Measurements from ENCODE around the gene TNFSF12.
A peak's percentile ranks its signal among the peaks of the same experiment; 100 is the strongest.

TNFSF12 gene

DNA sequence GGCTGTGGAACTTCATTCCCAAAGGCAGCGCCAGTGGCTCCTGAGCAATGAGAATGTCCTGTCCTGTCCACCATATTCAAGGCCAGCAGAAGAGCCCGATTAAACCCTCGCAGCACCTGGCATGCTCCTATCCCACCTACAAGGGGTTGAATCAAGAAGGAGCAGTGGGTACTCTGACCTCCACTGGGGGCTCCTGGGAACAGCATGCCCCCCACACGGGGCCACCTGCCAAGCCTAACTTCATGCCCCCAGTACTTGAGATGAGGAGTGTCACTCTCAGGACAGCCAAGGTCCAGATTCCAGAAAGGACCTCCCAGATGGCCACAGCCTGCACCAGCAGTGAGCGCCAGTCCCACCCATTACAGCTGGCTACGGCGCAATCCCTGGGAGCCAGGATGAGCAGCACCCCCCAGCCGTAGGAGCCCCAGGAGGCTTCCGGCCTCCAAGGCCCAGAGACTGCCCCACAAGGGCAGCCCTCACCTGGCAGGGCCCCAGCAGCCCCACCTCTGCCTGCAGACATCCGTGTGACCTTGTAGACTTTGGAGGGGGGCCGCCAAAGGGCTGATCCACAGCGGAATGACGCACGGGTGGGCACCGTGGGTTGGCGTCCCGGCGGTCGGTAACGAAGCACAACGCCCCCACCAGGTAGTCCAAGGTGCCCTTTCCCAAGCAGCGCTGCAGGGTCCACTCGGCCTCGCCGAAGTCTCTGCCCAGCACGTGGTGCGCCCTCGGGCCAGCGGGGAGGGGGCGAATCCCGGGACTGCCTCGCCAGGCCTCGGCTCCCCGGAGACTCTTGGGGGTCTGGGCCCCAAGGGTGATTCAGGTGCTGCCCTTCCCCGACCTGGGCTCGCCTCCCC is 33.8 kb downstream of the TNFSF12 start:
- Histone ChIP-seq H3K27me3 (replicated peaks; ENCODE audit: control insufficient read depth, insufficient read depth, low read length) (no peaks in the 10 kb centered on the region), H3K4me1 (ENCODE audit: control insufficient read depth, insufficient read depth, low read length) (peaks cover 64% of the 10 kb centered on the region), H3K36me3 (ENCODE audit: control insufficient read depth, insufficient read depth, low read length, severe bottlenecking) (peaks cover 15% of the 10 kb centered on the region), H3K9ac (ENCODE audit: low read length) (peak overlapping the region; percentile 96), H3K4me3 (ENCODE audit: low read length) (peak overlapping the region; percentile 98), H3K9me3 (ENCODE audit: control insufficient read depth, low read length) (no peaks in the 10 kb centered on the region)
- no peak for DNase-seq (ENCODE audit: low read depth)

GRCh38 chr17:7583253-7584109 is 34.6 kb downstream of the TNFSF12 start, which contains the start of gene MPDU1:
MPDU1 (plus strand) TSS chr17:7583852; CDS start chr17:7583863, 11 bp downstream.
- peak within 1 kb of the TSS; percentile 98 for H3K4me3 ChIP-seq (ENCODE audit: low read length)
- H3K9me3 ChIP-seq (ENCODE audit: control insufficient read depth, low read length) = no peaks in the 10 kb centered on the region

DNA sequence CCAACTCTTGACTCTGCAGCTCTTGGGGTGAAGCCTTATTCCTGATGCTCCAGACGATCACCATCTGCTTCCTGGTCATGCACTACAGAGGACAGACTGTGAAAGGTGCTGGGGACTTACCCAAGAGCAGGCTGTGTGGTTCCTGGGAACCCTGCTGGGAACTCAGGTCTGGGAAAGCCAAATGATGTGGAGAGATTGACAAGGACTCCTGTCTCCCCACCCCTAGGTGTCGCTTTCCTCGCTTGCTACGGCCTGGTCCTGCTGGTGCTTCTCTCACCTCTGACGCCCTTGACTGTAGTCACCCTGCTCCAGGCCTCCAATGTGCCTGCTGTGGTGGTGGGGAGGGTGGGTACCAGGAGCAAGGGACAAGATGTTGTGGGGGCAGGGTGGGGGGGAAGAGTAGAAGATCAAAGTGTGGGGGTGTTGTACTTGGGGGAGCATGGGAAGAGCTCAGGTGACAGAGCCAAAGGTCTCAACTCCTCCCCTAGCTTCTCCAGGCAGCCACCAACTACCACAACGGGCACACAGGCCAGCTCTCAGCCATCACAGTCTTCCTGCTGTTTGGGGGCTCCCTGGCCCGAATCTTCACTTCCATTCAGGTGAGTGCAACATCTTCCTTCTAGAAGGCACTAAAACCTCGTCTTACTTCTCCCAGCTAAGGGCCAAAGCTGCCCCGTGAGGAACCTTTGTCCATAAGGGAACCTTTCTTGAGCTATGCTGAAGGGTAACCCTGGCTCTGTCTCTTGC is 38.0 kb downstream of the TNFSF12 start:
- H3K4me1 ChIP-seq (ENCODE audit: control insufficient read depth, insufficient read depth, low read length) = peaks cover 64% of the 10 kb centered on the region
- no peaks in the 10 kb centered on the region for H3K27me3 ChIP-seq (replicated peaks; ENCODE audit: control insufficient read depth, insufficient read depth, low read length)
- H3K36me3 ChIP-seq (ENCODE audit: control insufficient read depth, insufficient read depth, low read length, severe bottlenecking) = peaks cover 8% of the 10 kb centered on the region
- H3K4me3 ChIP-seq (ENCODE audit: low read length) = no peak overlapping the region
- peak overlapping the region; percentile 11 for H3K9ac ChIP-seq (ENCODE audit: low read length)
- DNase-seq (ENCODE audit: low read depth) = no peak
- no peaks in the 10 kb centered on the region for H3K9me3 ChIP-seq (ENCODE audit: control insufficient read depth, low read length)

More at GRCh38 chr17:7583253-7584109, 34.6 kb downstream of the TNFSF12 start, which contains the start of gene MPDU1:
- peak; percentile 98 for DNase-seq (ENCODE audit: low read depth)
- Histone ChIP-seq H3K36me3 (ENCODE audit: control insufficient read depth, insufficient read depth, low read length, severe bottlenecking) (peaks cover 6% of the 10 kb centered on the region), H3K9ac (ENCODE audit: low read length) (peak within 1 kb of the TSS; percentile 96), H3K4me1 (ENCODE audit: control insufficient read depth, insufficient read depth, low read length) (peaks cover 67% of the 10 kb centered on the region), H3K27me3 (replicated peaks; ENCODE audit: control insufficient read depth, insufficient read depth, low read length) (no peaks in the 10 kb centered on the region)

DNA sequence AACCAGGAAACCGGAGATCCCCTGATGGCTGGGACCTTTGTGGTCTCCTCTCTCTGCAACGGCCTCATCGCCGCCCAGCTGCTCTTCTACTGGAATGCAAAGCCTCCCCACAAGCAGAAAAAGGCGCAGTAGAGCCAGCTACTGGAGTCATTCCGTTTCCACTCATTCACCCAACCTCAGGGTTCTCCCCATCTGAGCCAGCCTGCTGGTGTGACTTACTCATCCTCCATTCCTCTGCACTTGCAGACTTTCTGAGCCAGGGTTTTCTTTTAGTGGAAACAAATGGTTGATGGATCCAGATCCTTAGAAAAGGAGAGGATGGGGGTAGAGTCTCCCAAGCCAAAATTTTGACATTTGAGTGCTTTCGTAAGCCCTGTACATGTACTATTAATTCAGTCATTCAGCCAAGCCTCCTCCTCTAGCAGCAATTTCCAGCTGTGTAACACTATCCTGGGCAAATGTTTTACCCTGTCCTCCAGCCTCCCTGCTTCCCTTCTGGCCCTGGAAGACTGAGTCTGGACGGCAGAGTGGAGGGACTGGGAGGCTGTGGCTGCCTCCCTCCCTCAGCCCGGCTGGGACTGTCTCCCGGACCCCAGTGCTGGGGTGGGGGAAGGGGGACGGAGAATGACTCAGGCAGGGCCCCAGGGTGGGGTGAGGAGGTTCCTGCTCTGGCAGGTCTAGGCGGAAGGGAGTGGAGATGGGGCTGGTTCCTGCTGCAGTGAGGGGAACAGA is 38.7 kb downstream of the TNFSF12 start:
- peaks cover 16% of the 10 kb centered on the region for H3K36me3 ChIP-seq (ENCODE audit: control insufficient read depth, insufficient read depth, low read length, severe bottlenecking)
- H3K9ac ChIP-seq (ENCODE audit: low read length) = peak overlapping the region; percentile 73
- H3K4me3 ChIP-seq (ENCODE audit: low read length) = peak overlapping the region; percentile 35
- DNase-seq (ENCODE audit: low read depth) = peak; percentile 82
- no peaks in the 10 kb centered on the region for H3K9me3 ChIP-seq (ENCODE audit: control insufficient read depth, low read length)
- peaks cover 57% of the 10 kb centered on the region for H3K4me1 ChIP-seq (ENCODE audit: control insufficient read depth, insufficient read depth, low read length)
- no peaks in the 10 kb centered on the region for H3K27me3 ChIP-seq (replicated peaks; ENCODE audit: control insufficient read depth, insufficient read depth, low read length)

DNA sequence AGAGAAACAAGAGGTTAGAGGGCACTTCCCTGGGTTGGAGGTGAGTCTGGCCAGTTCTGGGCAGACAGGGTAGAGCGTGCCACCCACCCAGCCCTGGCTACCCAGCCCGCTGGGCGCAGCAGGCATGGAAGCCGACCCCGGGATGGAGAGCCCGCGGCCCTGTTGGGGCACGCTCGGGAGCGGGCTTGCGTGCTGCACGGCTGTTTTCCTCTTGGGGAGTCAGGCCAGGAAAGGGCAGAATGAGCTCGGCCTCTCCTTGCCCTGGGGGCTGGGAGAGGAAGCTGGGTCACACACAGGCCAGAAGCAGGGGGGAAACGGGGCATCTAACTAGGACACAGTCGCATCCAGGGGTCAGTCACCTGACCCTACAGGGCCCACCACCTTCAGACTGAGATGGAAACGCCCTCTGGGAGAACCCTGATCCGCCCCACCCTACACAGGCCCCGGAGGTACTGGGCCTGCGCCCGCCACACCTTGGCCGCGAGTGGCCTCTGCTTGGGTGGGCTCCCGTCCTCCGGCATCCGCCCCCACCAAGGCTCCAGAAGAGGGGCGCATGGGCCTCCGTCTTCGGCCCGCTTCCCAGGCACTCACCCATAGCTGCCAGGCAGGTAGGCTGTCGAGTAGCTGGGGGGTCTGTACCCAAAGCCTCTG is 39.8 kb downstream of the TNFSF12 start:
- H3K9me3 ChIP-seq (ENCODE audit: control insufficient read depth, low read length) = no peaks in the 10 kb centered on the region
- H3K9ac ChIP-seq (ENCODE audit: low read length) = peak overlapping the region; percentile 73
- DNase-seq (ENCODE audit: low read depth) = no peak
- H3K36me3 ChIP-seq (ENCODE audit: control insufficient read depth, insufficient read depth, low read length, severe bottlenecking) = peaks cover 27% of the 10 kb centered on the region
- peaks cover 49% of the 10 kb centered on the region for H3K4me1 ChIP-seq (ENCODE audit: control insufficient read depth, insufficient read depth, low read length)
- no peaks in the 10 kb centered on the region for H3K27me3 ChIP-seq (replicated peaks; ENCODE audit: control insufficient read depth, insufficient read depth, low read length)
- peak overlapping the region; percentile 3 for H3K4me3 ChIP-seq (ENCODE audit: low read length)

DNA sequence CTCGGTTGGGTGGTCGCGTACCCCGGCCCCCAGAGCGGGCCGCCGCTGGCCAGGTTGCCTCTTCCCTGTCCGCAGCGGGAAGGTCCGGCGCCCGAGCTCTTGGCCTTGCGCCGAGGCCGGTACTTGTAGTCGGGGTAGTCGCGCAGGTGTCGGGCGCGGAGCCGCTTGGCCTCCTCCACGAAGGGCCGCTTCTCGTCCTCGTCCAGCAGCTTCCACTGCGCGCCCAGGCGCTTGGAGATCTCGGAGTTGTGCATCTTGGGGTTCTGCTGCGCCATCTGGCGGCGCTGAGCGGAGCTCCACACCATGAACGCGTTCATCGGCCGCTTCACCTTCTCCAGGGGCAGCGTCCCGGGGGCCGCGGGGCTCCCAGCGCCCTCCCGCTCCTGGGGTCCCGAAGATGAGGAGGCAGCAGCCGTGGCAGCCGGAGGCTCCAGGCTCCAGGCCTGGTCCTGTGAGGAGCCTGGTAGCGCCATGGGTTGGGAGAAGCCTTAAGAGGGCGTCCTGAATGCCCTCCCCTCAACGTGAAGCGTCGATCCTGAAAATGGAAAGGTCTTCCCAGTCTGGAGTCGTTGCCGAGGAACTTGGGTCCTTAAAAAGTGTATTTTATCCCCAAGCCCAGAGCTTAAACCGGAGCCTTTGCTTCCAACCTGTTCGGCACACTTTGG is 40.5 kb downstream of the TNFSF12 start:
- peak; percentile 93 for DNase-seq (ENCODE audit: low read depth)
- peaks cover 48% of the 10 kb centered on the region for H3K4me1 ChIP-seq (ENCODE audit: control insufficient read depth, insufficient read depth, low read length)
- H3K36me3 ChIP-seq (ENCODE audit: control insufficient read depth, insufficient read depth, low read length, severe bottlenecking) = peaks cover 33% of the 10 kb centered on the region
- no peaks in the 10 kb centered on the region for H3K9me3 ChIP-seq (ENCODE audit: control insufficient read depth, low read length)
- no peaks in the 10 kb centered on the region for H3K27me3 ChIP-seq (replicated peaks; ENCODE audit: control insufficient read depth, insufficient read depth, low read length)
- H3K4me3 ChIP-seq (ENCODE audit: low read length) = no peak overlapping the region
- peak overlapping the region; percentile 73 for H3K9ac ChIP-seq (ENCODE audit: low read length)

DNA sequence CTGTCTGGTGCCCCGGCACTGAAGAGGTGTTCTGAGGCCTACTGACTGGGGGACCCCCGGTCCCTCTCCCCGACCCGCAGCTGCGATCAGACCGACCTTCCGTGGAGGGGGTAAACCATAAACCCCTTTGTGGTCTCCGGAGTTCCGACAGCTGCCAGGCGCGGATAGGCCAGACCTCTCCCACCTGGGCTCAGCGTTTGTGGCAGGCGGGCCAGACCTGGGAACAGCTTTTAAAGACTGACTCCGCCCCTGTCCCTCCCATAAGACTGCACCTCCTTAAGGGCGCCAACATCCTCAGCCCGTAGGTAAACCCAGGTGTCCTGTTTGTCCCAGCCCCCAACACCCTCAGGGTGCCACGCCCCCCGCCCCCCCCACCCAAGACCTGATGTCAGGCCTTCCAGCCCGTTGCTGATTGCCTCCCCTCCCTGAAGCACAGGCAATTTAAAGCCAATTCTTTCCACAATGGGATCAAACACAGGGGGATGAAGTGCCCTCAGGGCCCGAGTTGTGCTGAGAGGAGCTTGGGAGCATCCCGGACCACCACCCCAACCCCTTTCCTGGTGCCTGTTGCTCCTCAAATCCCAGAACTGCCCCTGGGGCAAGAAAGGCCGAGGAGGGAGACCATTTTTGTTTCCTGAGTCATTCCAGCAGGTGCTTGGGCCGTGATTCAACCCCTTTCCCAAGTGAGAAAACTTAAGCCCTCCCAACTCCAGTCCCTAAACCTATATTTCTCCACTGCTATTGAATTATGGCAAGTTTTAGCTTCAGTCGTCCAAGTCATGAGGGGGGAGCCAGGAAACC is 41.2 kb downstream of the TNFSF12 start, which contains the start of gene SOX15:
Gene SOX15, minus strand, starts transcription at position 204 of the 801 bp plus-strand sequence. CDS start 418 bp downstream, outside the sequence.
- peaks cover 41% of the 10 kb centered on the region for H3K36me3 ChIP-seq (ENCODE audit: control insufficient read depth, insufficient read depth, low read length, severe bottlenecking)
- no peaks in the 10 kb centered on the region for H3K27me3 ChIP-seq (replicated peaks; ENCODE audit: control insufficient read depth, insufficient read depth, low read length)
- no peak within 1 kb of the TSS for H3K4me3 ChIP-seq (ENCODE audit: low read length)
- H3K9me3 ChIP-seq (ENCODE audit: control insufficient read depth, low read length) = no peaks in the 10 kb centered on the region
- peak within 1 kb of the TSS; percentile 73 for H3K9ac ChIP-seq (ENCODE audit: low read length)
- peaks cover 42% of the 10 kb centered on the region for H3K4me1 ChIP-seq (ENCODE audit: control insufficient read depth, insufficient read depth, low read length)
- no peak for DNase-seq (ENCODE audit: low read depth)

- Histone ChIP-seq H3K9ac (ENCODE audit: low read length) (peak overlapping the region; percentile 16), H3K27me3 (replicated peaks; ENCODE audit: control insufficient read depth, insufficient read depth, low read length) (no peaks in the 10 kb centered on the region), H3K4me3 (ENCODE audit: low read length) (no peak overlapping the region), H3K36me3 (ENCODE audit: control insufficient read depth, insufficient read depth, low read length, severe bottlenecking) (peaks cover 47% of the 10 kb centered on the region), H3K4me1 (ENCODE audit: control insufficient read depth, insufficient read depth, low read length) (peaks cover 41% of the 10 kb centered on the region), H3K9me3 (ENCODE audit: control insufficient read depth, low read length) (no peaks in the 10 kb centered on the region)
- DNase-seq (ENCODE audit: low read depth) = peak; percentile 63
These were observed 41.9 kb downstream of the TNFSF12 start for GRCh38 chr17:7590743-7591142.

GRCh38 chr17:7591596-7591995 is 42.7 kb downstream of the TNFSF12 start:
- H3K36me3 ChIP-seq (ENCODE audit: control insufficient read depth, insufficient read depth, low read length, severe bottlenecking) = peaks cover 55% of the 10 kb centered on the region
- peak overlapping the region; percentile 16 for H3K9ac ChIP-seq (ENCODE audit: low read length)
- no peaks in the 10 kb centered on the region for H3K27me3 ChIP-seq (replicated peaks; ENCODE audit: control insufficient read depth, insufficient read depth, low read length)
- H3K4me3 ChIP-seq (ENCODE audit: low read length) = no peak overlapping the region
- H3K4me1 ChIP-seq (ENCODE audit: control insufficient read depth, insufficient read depth, low read length) = peaks cover 37% of the 10 kb centered on the region
- no peak for DNase-seq (ENCODE audit: low read depth)
- H3K9me3 ChIP-seq (ENCODE audit: control insufficient read depth, low read length) = no peaks in the 10 kb centered on the region

Measured in adipocyte (in vitro differentiated cells).